Bronchial epithelial cell (primary cell): Measurements from ENCODE around the gene KXD1. TPM values are rescaled to one million over a fixed set of nuclear protein-coding genes. Genes with fewer than 3 reads are reported as not detected.

ENCODE experiments used
- DNase-seq: peaks from one replicate; pipeline ENCODE4 v3.0.0-alpha.2; 2010; ENCODE audit warnings: low read depth
- FAIRE-seq: peaks from 2 replicates; lab custom pipeline; 2011; peaks lifted over from hg19 to GRCh38; lab: Jason Lieb, UNC
- H3K27me3 ChIP-seq: 2 replicates; pipeline ENCODE4 v1.5.1; 2011; ENCODE audit warnings: low read length; ENCODE audit not compliant: control insufficient read depth, insufficient read depth
- H3K36me3 ChIP-seq: 2 replicates; pipeline ENCODE4 v1.5.1; 2011; ENCODE audit warnings: low read length; ENCODE audit not compliant: control insufficient read depth, insufficient read depth
- H3K4me3 ChIP-seq: 2 replicates; pipeline ENCODE4 v1.5.1; 2011; ENCODE audit warnings: mild to moderate bottlenecking, low read depth, low read length, control low read depth
- total RNA-seq: library from RNA; depleted of rRNA; stranded (reverse); fragments of >200 nt; gene quantifications from 2 replicates; pipeline ENCODE4 v1.2.1, GENCODE V29; 2014
- TF ChIP-seq, protein P1 (sequence below): IDR thresholded peaks from 2 replicates; pipeline ENCODE4 v1.5.1; 2011; ENCODE audit warnings: mild to moderate bottlenecking, moderate library complexity, low read length, control low read depth, inconsistent platforms; ENCODE audit not compliant: insufficient read depth, severe bottlenecking

Gene KXD1, protein sequence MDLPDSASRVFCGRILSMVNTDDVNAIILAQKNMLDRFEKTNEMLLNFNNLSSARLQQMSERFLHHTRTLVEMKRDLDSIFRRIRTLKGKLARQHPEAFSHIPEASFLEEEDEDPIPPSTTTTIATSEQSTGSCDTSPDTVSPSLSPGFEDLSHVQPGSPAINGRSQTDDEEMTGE
- 47.7 and 50.2 TPM in 2 replicates for total RNA-seq

DNA sequence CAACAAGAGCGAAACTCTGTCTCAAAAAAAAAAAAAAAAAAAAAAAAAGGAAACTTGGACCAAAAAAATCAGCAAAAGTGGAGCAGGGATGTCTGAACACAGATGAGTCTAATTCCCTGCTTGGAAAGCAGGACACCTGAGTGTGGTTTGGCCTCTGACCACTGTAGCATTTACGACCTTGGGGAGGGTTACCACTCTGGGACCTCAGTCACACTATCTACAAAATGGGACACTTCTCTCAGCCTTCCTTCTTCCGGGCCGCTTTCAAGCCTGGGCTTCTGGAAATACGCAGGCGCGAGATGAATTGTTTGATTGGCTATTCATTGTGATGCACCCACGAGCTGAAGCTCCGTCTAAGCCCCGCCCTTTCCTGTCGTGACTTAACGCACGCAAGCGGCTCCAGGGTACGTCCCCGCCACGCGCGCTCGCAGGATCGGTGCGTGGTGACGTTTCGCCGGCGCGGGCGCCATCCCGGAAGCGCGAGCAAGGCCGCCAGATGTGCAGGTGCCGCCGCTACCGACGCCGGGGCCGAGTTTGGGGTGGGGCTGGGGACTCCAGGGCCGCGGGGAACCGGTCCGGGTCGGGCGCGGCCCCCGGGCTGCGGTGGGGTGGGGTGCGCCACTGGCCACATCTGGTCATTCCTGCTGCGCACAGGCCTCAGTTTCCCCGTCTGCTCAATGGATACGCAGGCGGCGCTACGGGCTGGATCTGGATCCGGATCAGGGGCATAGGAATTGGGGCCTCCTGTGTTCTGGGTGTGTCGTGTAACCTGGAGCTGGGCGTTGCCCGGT lies at the start of gene KXD1:
Gene KXD1, plus strand, starts transcription at position 460 of the 791 bp plus-strand sequence. CDS start 4,187 bp downstream, outside the sequence.
- peak; percentile 97 for DNase-seq
- H3K27me3 ChIP-seq = no peaks in the 10 kb centered on the region
- peak within 1 kb of the TSS; percentile 97 for H3K4me3 ChIP-seq
- FAIRE-seq = no peak
- peaks cover 5% of the 10 kb centered on the region for H3K36me3 ChIP-seq
- TF ChIP-seq, protein P1, sequence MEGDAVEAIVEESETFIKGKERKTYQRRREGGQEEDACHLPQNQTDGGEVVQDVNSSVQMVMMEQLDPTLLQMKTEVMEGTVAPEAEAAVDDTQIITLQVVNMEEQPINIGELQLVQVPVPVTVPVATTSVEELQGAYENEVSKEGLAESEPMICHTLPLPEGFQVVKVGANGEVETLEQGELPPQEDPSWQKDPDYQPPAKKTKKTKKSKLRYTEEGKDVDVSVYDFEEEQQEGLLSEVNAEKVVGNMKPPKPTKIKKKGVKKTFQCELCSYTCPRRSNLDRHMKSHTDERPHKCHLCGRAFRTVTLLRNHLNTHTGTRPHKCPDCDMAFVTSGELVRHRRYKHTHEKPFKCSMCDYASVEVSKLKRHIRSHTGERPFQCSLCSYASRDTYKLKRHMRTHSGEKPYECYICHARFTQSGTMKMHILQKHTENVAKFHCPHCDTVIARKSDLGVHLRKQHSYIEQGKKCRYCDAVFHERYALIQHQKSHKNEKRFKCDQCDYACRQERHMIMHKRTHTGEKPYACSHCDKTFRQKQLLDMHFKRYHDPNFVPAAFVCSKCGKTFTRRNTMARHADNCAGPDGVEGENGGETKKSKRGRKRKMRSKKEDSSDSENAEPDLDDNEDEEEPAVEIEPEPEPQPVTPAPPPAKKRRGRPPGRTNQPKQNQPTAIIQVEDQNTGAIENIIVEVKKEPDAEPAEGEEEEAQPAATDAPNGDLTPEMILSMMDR = no peak

DNA sequence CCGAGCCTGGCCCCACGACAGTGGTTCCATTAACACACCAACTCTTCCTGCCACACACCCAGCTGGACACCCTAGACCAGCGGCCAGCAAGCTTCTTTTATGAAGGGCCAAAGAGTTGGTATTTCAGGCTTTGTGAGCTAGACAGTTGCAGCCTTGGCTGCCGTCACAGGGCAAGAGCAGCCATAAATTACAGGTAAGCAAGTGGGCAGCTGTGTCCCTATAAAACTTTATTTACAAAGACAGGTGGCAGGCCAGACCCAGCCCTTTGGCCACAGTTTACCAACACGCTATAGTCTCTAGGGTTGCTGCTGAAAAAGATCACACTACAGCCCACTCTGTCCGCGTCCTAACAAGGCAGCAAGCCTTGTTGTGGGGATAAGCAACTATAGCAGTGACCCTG lies 49.1 kb upstream of the KXD1 start:
- TF ChIP-seq, protein P1 = no peak
- no peak for FAIRE-seq
- Histone ChIP-seq H3K36me3 (no peaks in the 10 kb centered on the region), H3K27me3 (no peaks in the 10 kb centered on the region), H3K4me3 (no peak overlapping the region)
- no peak for DNase-seq

DNA sequence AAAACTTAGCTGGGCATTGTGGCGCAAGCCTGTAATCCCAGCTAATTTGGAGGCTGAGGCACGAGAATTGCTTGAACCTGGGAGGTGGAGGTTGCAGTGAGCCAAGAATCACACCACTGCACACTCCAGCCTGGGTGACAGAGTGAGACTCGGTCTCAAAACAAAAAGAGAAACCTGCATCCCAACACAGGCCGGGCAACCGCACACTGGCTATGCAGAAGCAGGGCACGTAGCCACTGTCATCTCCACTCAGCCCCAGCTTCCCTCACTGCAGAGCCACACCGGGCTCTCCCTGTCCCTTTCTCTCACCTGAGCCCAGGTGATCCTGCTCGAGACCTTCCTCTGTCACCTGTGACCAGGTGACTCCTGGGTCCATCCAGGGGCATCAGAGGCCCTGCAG lies 47.5 kb upstream of the KXD1 start:
- Histone ChIP-seq H3K36me3 (peaks cover 2% of the 10 kb centered on the region), H3K27me3 (no peaks in the 10 kb centered on the region), H3K4me3 (no peak overlapping the region)
- TF ChIP-seq, protein P1 = no peak
- DNase-seq (no peak), FAIRE-seq (no peak)

DNA sequence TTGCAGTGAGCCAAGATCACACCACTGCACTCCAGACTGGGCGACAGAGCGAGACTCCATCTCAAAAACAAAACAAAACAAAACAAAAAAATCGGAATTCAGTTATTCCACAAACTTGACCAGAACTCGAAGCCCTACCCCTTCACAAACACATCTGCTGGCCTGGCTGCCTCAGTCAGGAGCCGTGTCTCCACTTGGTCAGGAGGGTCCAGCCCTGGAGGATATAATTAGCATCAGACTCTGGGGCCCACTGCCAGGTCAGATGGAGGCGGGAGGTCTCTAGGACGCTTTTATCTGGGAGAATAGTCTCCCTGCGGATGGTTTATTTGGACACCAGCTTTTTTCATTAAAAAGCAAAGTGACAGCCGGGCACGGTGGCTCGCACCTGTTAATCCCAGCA lies 43.8 kb upstream of the KXD1 start:
- Histone ChIP-seq H3K4me3 (no peak overlapping the region), H3K27me3 (no peaks in the 10 kb centered on the region), H3K36me3 (peaks cover 2% of the 10 kb centered on the region)
- DNase-seq = no peak
- TF ChIP-seq, protein P1 = no peak
- FAIRE-seq = no peak

DNA sequence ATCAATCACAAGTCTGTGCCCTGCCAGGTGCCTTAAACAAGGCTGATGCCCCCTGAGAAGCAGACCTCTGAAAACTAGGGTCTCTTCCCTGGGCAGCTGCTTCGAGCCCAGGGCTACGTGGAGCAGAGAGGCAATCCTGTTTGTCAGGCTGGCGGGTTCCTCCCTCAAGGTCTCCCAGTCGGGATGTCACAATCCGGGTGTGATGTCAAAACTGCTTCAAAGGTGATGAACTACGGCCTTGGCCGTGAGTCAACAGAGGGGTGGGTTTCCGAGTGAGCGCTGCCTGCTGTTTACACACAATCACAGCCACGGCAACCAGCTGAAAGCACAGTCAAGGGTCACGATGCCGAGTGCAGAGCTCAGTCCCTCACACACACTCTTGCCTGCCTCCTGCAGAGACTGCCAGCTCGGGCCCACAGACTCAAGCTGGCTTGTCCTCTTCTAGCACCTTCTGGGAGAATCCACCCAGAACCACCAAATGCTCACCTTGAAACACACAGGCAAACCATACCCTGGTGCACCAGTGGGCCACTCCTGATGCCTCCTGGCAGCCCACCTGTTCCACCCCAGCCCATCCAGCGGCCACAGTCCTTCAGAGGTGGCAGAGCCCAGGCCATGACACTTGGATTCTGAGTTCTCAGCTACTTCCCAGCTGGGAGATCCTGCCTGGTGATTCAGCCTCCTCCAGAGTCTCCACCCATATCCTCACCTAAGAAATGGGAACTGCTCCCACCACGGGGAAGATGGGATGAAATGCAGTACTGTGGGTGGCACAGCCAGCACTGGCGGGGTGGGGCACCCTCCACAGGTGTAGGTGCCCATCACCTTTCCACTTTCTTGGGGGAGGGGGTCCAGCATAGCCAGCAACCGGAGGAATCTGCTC lies 42.6 kb upstream of the KXD1 start:
- DNase-seq (peak; percentile 53), FAIRE-seq (no peak)
- TF ChIP-seq, protein P1 = no peak
- Histone ChIP-seq H3K27me3 (no peaks in the 10 kb centered on the region), H3K36me3 (peaks cover 2% of the 10 kb centered on the region), H3K4me3 (no peak overlapping the region)
